Naive thymus-derived CD8-positive, alpha-beta T cell (primary cell): ENCODE data around the gene UPF3B. TPM values are rescaled to one million over a fixed set of nuclear protein-coding genes. Genes with fewer than 3 reads are reported as not detected.
"Not testable (repeated sequence)": the region's sequence is repeated elsewhere in the genome, so short reads cannot be mapped to it uniquely, and the experiment has no call there.

Source experiments
- ATAC-seq, 2 donors: fragments of 150-1000 bp; cut with Tn5 transposase in 1 of 2; sonication (Bioruptor Pico), chemical (Tn5 transposase) in 1 of 2; 1 replicate in 1 of 2; 2 replicates in 1 of 2; pipeline ENCODE4 v1.10.0; 2021; ENCODE audit warnings: mild to moderate bottlenecking in 2 of 2, moderate library complexity in 2 of 2
- POLR2A ChIA-PET: fragments of 350-600 bp; sonication (Branson Sonifier 250); formaldehyde crosslinking; loops from one replicate; lab custom pipeline; 2021; ENCODE audit warnings: antibody characterized with exemption; lab: Charles Lee
- DNase-seq, 10 donors: peaks; one replicate each; pipeline versions ENCODE4 v3.0.0 to v3.0.0-alpha.2; 2020 to 2022
- H3K27ac Mint-ChIP-seq, 10 donors: one replicate each; pipeline ENCODE4 v1.8.0; 2020 to 2022; ENCODE audit warnings: mild to moderate bottlenecking in 10 of 10, mixed read lengths in 10 of 10, moderate library complexity in 4 of 10, inconsistent platforms in 1 of 10
- H3K27me3 Mint-ChIP-seq, 5 donors: one replicate each; pipeline ENCODE4 v1.8.0; 2021 to 2022; ENCODE audit warnings: mixed read lengths in 5 of 5
- H3K36me3 Mint-ChIP-seq, 3 donors: one replicate each; pipeline ENCODE4 v1.8.0; 2020 to 2022; ENCODE audit warnings: mixed read lengths in 3 of 3, mild to moderate bottlenecking in 2 of 3, inconsistent platforms in 1 of 3
- H3K4me1 Mint-ChIP-seq, 4 donors: one replicate each; pipeline ENCODE4 v1.8.0; 2021 to 2022; ENCODE audit warnings: mixed read lengths in 4 of 4
- H3K4me3 Mint-ChIP-seq, 10 donors: one replicate each; pipeline ENCODE4 v1.8.0; 2020 to 2022; ENCODE audit warnings: mild to moderate bottlenecking in 10 of 10, mixed read lengths in 10 of 10, moderate library complexity in 6 of 10, inconsistent platforms in 1 of 10
- H3K9me3 Mint-ChIP-seq, 9 donors: one replicate each; pipeline ENCODE4 v1.8.0; 2020 to 2022; ENCODE audit warnings: mixed read lengths in 9 of 9, mild to moderate bottlenecking in 3 of 9, inconsistent platforms in 1 of 9, moderate library complexity in 1 of 9
- polyA plus RNA-seq, 3 donors: library from polyadenylated mRNA; unstranded; fragments of 300-500 nt; fragmentation: Illumina TruSeq; gene quantifications; one replicate each; pipeline ENCODE4 v1.2.3, GENCODE V29; 2021
- total RNA-seq, 8 experiments: library from RNA in 2 of 8; stranded (reverse) in 2 of 8; gene quantifications; one replicate each; pipeline ENCODE4 v1.2.3 and lab custom pipeline; 2021 to 2026

The UPF3B gene, protein sequence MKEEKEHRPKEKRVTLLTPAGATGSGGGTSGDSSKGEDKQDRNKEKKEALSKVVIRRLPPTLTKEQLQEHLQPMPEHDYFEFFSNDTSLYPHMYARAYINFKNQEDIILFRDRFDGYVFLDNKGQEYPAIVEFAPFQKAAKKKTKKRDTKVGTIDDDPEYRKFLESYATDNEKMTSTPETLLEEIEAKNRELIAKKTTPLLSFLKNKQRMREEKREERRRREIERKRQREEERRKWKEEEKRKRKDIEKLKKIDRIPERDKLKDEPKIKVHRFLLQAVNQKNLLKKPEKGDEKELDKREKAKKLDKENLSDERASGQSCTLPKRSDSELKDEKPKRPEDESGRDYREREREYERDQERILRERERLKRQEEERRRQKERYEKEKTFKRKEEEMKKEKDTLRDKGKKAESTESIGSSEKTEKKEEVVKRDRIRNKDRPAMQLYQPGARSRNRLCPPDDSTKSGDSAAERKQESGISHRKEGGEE
- total RNA-seq (10 to 100 TPM; 14.0 to 16.8 TPM), polyA plus RNA-seq (10 to 100 TPM in 1 of 3 donors, 1 to 10 TPM in 2; 8.6 to 11.0 (median 9.2) TPM), total RNA-seq (lab: John Stamatoyannopoulos, UW) (19.2 to 22.1 (median 21.2) reads per million in 6 experiments)

- Mint-ChIP-seq H3K9me3 (no peaks in the 10 kb centered on the region), H3K36me3 (peaks cover 0 to 27% (median 4%) of the 10 kb centered on the region in 3 donors), H3K27ac (peak within 1 kb of the TSS; percentile 95 to 100 (median 99)), H3K4me1 (peaks cover 6 to 18% (median 13%) of the 10 kb centered on the region in 4 donors), H3K4me3 (peak within 1 kb of the TSS; percentile 97 to 100 (median 99)), H3K27me3 (no peaks in the 10 kb centered on the region)
- ATAC-seq: peak; percentile 95 to 97
- peak; percentile 81 to 98 (median 93) for DNase-seq
- POLR2A ChIA-PET: interaction anchor here (0.6 to 1.5 kb wide), 6 partner anchors 10 to 232 kb away, joined by 3 to 37 read pairs (median 5); partner anchors contain the start of genes NDUFA1, RNF113A and RPL39
Measured at GRCh38 chrX:119852382-119853353, at the start of gene UPF3B. Gene UPF3B, minus strand, starts transcription at chrX:119852963. Its CDS starts 35 bp downstream, at chrX:119852928.

GRCh38 chrX:119900976-119901375 lies 48.2 kb upstream of the UPF3B start:
- DNase-seq (no peak), ATAC-seq (no peak)
- Mint-ChIP-seq H3K4me1 (no peaks in the 10 kb centered on the region), H3K9me3 (no peaks in the 10 kb centered on the region), H3K4me3 (no peak overlapping the region), H3K27me3 (no peaks in the 10 kb centered on the region), H3K27ac (peak overlapping the region in 1 of 10 donors; percentile 26), H3K36me3 (no peaks in the 10 kb centered on the region)
- POLR2A ChIA-PET: no interaction called here

DNA sequence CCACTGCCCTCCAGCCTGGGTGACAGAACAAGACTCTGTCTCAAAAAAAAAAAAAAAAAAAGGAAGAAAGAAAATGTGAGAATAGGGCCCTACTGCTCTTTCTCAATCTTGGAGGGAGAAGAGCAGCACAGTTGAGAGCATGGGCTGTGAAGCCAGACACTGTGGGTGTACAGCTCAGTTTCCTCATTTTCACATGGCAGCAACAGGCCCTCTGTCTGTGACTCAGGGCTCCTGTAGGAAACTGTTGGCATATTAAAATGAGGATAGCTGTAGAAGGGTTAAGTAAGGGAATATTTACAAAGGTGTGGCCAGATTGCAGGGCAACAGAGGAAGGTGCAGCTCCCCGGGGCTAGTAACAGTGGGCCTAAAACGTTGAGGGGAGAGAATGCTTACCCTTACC lies 46.4 kb upstream of the UPF3B start:
- Mint-ChIP-seq H3K9me3 (no peaks in the 10 kb centered on the region), H3K27ac (peak overlapping the region in 1 of 10 donors; percentile 50), H3K4me3 (no peak overlapping the region), H3K36me3 (no peaks in the 10 kb centered on the region), H3K4me1 (no peaks in the 10 kb centered on the region), H3K27me3 (no peaks in the 10 kb centered on the region)
- ATAC-seq: no peak
- POLR2A ChIA-PET: interaction anchor here (0.7 kb wide), 1 partner anchor 353 kb away, joined by 4 read pairs; no protein-coding TSS in a partner anchor
- DNase-seq: no peak

DNA sequence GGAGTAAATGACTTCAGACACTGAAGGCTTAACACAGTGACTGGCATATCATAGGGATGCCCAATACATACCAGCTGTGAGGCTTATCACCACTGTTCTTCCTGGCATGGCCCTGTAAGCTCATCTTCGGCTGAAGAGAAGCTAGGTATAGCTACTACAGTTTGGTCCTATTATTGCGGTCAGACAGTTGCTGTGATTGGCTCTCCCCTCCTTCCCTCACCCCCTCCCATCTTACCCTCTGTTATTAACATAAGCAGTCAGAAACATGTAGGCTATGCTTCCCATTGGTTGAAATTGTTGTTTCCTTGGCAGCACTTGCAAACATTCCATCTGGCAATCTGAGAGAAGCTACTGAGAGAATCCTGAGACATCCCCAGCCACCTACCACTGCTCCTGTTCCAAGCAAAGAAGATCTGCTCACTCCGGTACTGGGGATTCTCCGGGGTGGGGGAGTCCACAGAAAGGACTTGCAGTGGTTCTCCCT lies 43.1 kb upstream of the UPF3B start, which contains the start of gene AKAP14:
Gene AKAP14 (plus strand): TSS at position 51 of the 484 bp plus-strand sequence. CDS start 7,331 bp downstream, outside the sequence.
- Mint-ChIP-seq H3K9me3 (no peaks in the 10 kb centered on the region), H3K27me3 (no peaks in the 10 kb centered on the region), H3K27ac (no peak within 1 kb of the TSS), H3K4me3 (no peak within 1 kb of the TSS), H3K4me1 (no peaks in the 10 kb centered on the region), H3K36me3 (no peaks in the 10 kb centered on the region)
- no peak for DNase-seq
- no peak for ATAC-seq
- POLR2A ChIA-PET: no interaction called here

DNA sequence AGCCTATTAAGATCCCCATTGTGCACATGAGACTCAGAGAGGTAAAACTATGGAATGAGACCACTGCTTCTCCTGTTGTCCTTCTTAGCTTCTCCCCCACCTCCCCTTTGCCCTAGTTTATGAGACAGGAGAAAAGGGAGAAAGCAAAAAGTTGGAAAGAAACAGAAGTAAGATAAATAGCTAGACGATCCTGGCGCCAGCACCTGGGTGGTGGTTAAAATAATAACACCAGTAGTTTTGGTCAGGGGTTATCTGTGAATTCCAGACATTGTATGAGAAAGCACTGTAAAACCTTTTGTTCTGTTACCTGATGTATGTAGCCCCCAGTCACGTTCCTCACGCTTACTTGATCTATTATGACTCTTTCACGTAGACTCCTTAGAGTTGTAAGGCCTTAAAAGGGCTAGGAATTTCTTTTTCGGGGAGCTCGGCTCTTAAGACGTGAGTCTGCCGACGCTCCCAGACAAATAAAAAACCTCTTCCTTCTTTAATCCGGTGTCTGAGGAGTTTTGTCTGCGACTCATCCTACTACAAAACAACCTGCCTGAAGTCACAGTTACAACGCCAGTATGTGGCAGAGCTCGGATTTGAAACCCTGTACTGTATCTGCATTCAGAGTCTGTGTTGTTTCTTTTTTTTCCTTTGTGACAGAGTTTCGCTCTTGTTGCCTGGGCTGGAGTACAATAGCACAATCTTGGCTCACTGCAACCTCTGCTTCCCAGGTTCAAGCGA lies 39.4 kb upstream of the UPF3B start:
- ATAC-seq, H3K4me1 Mint-ChIP-seq, H3K9me3 Mint-ChIP-seq, H3K27ac Mint-ChIP-seq, POLR2A ChIA-PET, H3K36me3 Mint-ChIP-seq, H3K4me3 Mint-ChIP-seq, H3K27me3 Mint-ChIP-seq, DNase-seq: not testable (repeated sequence)

- H3K9me3 Mint-ChIP-seq, H3K27ac Mint-ChIP-seq, H3K27me3 Mint-ChIP-seq, DNase-seq, H3K4me3 Mint-ChIP-seq, POLR2A ChIA-PET, ATAC-seq, H3K36me3 Mint-ChIP-seq: not testable (repeated sequence)
- peaks cover 0 to 14% (median 7%) of the 10 kb centered on the region in 4 donors for H3K4me1 Mint-ChIP-seq
Measured at GRCh38 chrX:119890626-119891025, 37.9 kb upstream of the UPF3B start.

- DNase-seq (peak; percentile 27 to 72 (median 42)), ATAC-seq (peak; percentile 86 to 95)
- Mint-ChIP-seq H3K36me3 (no peaks in the 10 kb centered on the region), H3K4me3 (peak overlapping the region; percentile 18 to 65 (median 46)), H3K4me1 (peaks cover 0 to 14% (median 7%) of the 10 kb centered on the region in 4 donors), H3K27ac (no peak overlapping the region), H3K27me3 (peaks cover 0 to 2% (median 0%) of the 10 kb centered on the region in 5 donors), H3K9me3 (no peaks in the 10 kb centered on the region)
- POLR2A ChIA-PET: interaction anchor here (1.0 to 2.8 kb wide), 3 partner anchors 9 to 96 kb away, joined by 3 to 10 read pairs (median 7); partner anchors contain the start of genes NDUFA1, RNF113A and RPL39
Measured at GRCh38 chrX:119887721-119888425, 35.1 kb upstream of the UPF3B start.

DNA sequence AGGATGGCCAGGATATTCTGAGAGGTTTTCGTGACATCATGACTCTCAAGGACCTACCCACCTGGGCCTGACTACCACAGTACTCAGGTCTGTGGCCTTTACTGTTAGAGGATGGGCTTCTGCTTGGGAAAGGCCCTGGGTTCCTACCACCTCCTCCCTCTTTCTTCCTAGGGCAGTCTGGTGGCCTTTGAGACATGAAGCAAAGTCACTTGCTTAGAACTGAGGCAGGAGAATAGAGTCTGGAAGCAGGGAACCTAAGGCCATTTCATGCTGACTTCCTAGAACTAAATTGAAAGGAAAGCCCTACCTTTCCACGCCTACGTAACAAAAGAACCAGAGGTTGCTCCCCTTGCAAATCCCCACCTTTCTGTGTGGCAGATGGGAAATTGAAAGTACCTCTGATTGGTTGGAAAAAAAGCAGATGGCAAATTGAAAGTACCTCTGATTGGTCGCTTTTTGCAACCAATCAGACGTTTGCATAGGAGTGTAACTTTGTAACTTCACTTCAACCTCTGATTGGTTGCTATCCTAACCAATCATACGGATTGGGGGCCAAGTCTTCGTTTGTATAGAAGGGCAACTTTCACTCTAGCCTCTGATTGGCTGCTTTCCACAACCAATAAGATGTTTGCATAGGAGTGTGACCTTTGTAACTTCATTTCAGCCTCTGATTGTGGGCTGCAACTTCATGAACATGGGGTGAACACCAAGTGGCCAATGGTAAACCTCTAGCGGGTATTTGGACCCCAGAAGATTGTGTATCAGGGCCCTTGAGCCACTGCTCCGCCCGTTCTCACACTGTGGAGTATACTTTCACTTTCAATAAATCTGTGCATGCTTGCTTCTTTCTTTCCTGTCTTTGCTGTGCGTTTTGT lies 33.0 kb upstream of the UPF3B start:
- H3K36me3 Mint-ChIP-seq: no peaks in the 10 kb centered on the region
- DNase-seq: peak in 1 of 10 donors; percentile 26
- peaks cover 0 to 2% (median 0%) of the 10 kb centered on the region in 5 donors for H3K27me3 Mint-ChIP-seq
- POLR2A ChIA-PET: interaction anchor here (2.8 kb wide), 1 partner anchor 94 kb away, joined by 10 read pairs; the partner anchor contains the start of gene RPL39
- H3K9me3 Mint-ChIP-seq: no peaks in the 10 kb centered on the region
- H3K27ac Mint-ChIP-seq: peak overlapping the region in 9 of 10 donors; percentile 8 to 61 (median 32)
- ATAC-seq: peak; percentile 27 to 33
- peak overlapping the region; percentile 16 to 62 (median 46) for H3K4me3 Mint-ChIP-seq
- H3K4me1 Mint-ChIP-seq: peaks cover 0 to 16% (median 9%) of the 10 kb centered on the region in 4 donors

DNA sequence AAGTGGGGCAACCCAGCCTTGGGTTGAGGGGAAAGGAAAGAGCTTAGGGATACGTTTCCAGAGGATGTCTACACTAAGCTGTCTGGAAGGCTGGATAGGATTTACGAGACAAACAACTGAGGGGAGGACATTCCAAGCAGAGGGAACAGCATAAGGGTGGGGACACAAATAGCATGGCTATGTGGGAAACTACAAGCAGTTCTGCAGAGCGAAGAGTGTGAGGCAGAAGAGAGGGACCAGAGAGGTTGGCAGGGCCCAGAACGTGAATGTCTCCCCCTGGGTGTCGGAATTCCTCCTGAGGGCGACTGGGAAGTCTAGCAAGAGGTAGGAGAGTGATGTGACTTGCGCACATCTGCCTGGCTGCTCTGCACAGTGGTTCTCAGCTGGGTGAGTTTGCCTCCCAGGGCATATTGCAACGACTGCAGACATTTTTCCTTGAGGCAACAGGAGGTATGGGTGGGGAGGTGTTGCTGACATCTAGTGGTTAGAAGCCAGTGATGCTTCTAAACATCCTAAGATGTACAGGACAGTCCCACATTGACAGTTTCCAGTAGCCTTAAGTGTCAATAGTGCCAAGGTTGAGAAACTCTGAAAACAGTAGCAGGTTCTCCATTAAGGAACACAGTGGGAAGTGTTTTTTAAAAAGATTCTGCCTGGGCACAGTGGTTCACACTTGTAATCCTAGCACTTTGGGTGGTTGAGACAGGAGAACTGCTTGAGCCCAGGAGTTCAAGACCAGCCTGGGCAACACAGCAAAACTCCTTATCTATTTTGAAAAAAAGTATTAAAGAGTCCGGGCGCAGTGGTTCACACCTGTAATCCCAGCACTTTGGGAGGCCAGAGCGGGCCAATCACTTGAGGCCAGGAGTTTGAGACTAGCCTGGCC lies 28.0 kb upstream of the UPF3B start:
- Mint-ChIP-seq H3K27ac (peak overlapping the region; percentile 56 to 90 (median 82)), H3K36me3 (peaks cover 0 to 18% (median 0%) of the 10 kb centered on the region in 3 donors), H3K4me1 (peaks cover 2 to 28% (median 27%) of the 10 kb centered on the region in 4 donors), H3K27me3 (no peaks in the 10 kb centered on the region), H3K9me3 (no peaks in the 10 kb centered on the region), H3K4me3 (peak overlapping the region in 1 of 10 donors; percentile 13)
- DNase-seq: peak in 9 of 10 donors; percentile 1 to 66 (median 33)
- POLR2A ChIA-PET: interaction anchor here (0.7 to 0.9 kb wide), 2 partner anchors 10 to 89 kb away, joined by 3 to 4 read pairs; partner anchors contain the start of gene RPL39
- ATAC-seq: peak; percentile 77 to 89
